HL-60/S4 treated with retinoic acid at 250 ng/mL for 4 days and 3 days (cell line): Measurements from ENCODE around the gene KLRB1.
"Not testable (repeated sequence)": the region's sequence is repeated elsewhere in the genome, so short reads cannot be mapped to it uniquely, and the experiment has no call there.

Experiments
- in situ Hi-C: fragments of 300-500 bp; cut with MboI; formaldehyde crosslinking; loops from 2 replicates; pipeline ENCODE4 v1.7.0; 2022; ENCODE audit warnings: low sequenced_read_pairs

KLRB1 gene

GRCh38 chr12:9545489-9545888 lies 62.2 kb downstream of the KLRB1 start:
- in situ Hi-C loops, result not testable (repeated sequence)
